ENCODE data around the gene IL17RD.

DNA sequence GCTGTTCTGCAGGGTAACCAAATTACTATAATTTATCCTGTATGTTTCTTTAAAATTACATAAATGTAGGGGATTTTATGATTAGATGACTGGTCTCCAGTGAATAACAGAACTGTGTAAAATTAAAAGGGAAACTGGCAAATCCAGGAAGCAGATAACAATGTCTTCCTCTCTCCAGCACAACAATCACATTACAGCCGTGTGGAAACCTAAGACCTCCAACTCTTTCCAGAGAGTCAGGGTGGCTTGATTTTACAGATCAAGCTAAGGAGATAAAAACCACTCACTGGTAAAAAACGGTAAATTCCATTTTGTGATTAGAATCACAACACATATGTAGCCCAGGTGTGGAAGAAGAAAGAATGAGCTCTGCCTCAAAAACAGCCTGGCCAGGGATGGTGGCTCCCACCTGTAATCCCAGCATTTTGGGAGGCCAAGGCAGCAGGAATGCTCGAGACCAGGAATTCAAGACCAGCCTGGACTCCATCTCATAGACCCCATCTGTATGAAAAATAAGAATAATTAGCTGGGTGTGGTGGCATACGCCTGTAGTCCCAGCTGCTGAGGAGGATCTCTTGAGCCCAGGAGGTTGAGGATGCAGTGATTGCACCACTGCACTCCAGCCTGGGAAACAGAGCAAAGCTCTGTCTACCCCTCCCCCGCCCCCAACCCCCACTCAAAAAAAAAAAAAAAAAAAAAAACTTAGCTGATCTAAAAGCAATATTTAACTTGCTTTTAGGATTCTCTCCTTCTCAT is 29.0 kb downstream of the IL17RD start:
- TF ChIP-seq, protein P1, sequence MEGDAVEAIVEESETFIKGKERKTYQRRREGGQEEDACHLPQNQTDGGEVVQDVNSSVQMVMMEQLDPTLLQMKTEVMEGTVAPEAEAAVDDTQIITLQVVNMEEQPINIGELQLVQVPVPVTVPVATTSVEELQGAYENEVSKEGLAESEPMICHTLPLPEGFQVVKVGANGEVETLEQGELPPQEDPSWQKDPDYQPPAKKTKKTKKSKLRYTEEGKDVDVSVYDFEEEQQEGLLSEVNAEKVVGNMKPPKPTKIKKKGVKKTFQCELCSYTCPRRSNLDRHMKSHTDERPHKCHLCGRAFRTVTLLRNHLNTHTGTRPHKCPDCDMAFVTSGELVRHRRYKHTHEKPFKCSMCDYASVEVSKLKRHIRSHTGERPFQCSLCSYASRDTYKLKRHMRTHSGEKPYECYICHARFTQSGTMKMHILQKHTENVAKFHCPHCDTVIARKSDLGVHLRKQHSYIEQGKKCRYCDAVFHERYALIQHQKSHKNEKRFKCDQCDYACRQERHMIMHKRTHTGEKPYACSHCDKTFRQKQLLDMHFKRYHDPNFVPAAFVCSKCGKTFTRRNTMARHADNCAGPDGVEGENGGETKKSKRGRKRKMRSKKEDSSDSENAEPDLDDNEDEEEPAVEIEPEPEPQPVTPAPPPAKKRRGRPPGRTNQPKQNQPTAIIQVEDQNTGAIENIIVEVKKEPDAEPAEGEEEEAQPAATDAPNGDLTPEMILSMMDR (IDR thresholded peaks at IDR 0.05): no peak
- no peak for TF ChIP-seq POLR2A (IDR thresholded peaks at IDR 0.05)

All from heart left ventricle (tissue), 13 donors.